Fibroblast of the aortic adventitia (primary cell): ENCODE results near the gene DTL. TPM values are rescaled to one million over a fixed set of nuclear protein-coding genes. Genes with fewer than 3 reads are reported as not detected.
"Not testable (repeated sequence)": the region's sequence is repeated elsewhere in the genome, so short reads cannot be mapped to it uniquely, and the experiment has no call there.

Experiments
- DNase-seq: peaks from one replicate; pipeline ENCODE4 v3.0.0-alpha.2; 2010; ENCODE audit warnings: low read depth
- H3K4me3 ChIP-seq: 2 replicates; pipeline ENCODE4 v1.5.1; 2011; ENCODE audit warnings: low read depth, mild to moderate bottlenecking, control low read depth, low read length, moderate library complexity
- total RNA-seq: library from RNA; depleted of rRNA; stranded (reverse); fragments of >200 nt; gene quantifications from 2 replicates; pipeline ENCODE4 v1.2.3, GENCODE V29; 2012; ENCODE audit warnings: low replicate concordance
- TF ChIP-seq, protein P1 (sequence below): IDR thresholded peaks from 2 replicates; pipeline ENCODE4 v1.5.1; 2011; ENCODE audit warnings: mild to moderate bottlenecking, low read length, control low read depth, inconsistent platforms; ENCODE audit not compliant: insufficient read depth

Gene DTL
- total RNA-seq, 1 donor = 47.7 TPM

DNA sequence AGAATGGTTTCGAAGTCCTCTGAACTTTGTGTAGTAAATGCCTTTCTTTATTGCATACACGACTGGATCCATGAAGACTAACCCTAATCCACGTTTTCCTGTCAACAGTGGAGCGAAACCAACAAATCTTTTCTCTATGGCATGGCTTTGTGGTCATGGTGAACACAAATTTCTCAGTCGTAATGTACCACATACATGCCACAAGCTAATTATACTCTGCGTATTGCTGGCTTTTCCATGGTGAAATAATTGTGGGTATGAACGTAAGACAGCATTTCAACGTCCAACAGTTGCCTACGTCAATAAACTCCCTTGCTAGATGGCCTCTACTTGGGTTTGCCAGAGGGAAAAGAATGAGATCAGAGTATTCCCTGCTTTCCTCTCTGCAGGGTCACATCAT, 27.7 kb upstream of the DTL start:
- no peak overlapping the region for H3K4me3 ChIP-seq
- TF ChIP-seq, protein P1, sequence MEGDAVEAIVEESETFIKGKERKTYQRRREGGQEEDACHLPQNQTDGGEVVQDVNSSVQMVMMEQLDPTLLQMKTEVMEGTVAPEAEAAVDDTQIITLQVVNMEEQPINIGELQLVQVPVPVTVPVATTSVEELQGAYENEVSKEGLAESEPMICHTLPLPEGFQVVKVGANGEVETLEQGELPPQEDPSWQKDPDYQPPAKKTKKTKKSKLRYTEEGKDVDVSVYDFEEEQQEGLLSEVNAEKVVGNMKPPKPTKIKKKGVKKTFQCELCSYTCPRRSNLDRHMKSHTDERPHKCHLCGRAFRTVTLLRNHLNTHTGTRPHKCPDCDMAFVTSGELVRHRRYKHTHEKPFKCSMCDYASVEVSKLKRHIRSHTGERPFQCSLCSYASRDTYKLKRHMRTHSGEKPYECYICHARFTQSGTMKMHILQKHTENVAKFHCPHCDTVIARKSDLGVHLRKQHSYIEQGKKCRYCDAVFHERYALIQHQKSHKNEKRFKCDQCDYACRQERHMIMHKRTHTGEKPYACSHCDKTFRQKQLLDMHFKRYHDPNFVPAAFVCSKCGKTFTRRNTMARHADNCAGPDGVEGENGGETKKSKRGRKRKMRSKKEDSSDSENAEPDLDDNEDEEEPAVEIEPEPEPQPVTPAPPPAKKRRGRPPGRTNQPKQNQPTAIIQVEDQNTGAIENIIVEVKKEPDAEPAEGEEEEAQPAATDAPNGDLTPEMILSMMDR = no peak
- DNase-seq = no peak

DNA sequence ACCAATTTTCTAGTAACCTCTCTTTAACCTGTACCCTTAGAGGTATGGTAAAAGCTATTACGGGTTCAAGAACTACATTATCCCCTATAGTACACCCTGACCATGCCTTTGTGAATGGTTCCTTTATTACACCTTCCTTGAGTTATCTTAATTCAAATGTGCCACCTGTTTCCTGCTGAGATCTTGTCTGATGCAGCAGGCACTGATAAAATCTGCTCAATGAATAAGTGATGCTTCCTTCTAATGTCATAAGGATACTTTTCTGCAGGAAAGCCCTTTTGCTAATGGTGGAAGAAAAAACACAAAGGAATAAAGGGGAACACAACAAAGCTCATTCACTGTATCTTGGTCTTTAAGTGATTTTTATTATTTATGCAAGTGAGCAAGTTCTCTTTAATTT, 26.0 kb upstream of the DTL start:
- DNase-seq = no peak
- TF ChIP-seq, protein P1 = no peak
- no peak overlapping the region for H3K4me3 ChIP-seq

DNA sequence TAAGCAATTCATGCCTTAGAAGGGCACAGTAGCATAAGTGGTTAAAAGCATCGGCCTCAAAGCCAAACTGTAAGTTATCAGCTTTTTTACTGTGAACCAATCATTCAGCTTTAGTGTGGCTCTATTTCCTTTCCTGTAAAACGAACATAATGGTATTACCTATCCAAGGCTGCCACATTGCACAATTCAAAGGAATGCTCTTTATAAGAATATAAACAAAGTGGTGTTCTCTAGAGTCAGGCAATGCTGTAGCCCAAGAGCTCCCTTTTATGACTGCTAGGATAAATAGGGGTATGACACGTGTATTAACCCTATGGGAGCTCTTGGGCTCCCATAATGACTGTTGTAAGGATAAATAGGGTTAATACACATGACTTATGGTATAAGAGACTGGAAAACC, 25.5 kb upstream of the DTL start:
- no peak for DNase-seq
- H3K4me3 ChIP-seq = no peak overlapping the region
- TF ChIP-seq, protein P1 = no peak

DNA sequence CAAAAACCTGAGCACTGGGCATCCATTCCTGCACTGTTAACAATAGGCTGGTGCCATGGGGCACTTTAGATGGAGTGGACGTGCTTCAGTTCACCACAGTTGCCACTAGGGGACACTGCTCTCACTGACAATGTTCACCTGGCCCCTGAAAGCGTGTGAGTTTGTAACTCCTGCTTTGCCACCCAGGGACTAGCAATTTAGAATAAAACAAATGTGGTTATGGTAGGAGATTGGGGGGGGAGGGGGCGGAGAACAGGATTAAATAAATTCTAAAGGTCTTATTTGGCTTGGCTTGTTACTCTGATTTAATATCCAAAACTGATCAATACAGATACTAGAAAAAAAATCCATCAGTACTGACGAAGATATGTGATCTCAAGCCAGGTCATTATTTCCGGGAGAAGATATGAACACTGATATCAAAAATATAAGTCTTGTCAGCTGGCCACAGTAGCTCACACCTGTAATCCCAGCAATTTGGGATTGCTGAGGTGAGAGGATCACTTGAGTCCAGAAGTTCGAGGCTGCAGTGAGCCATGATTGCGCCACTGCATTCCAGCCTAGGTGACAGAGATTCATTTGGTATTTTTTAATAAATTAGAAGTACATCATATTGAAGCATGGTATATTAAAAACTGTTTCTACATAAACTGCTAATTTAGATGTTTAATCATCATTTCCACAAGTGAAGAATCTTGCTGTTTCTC, 23.4 kb upstream of the DTL start:
- DNase-seq = peak; percentile 79
- TF ChIP-seq, protein P1 = peak; percentile 99
- H3K4me3 ChIP-seq = no peak overlapping the region

DNA sequence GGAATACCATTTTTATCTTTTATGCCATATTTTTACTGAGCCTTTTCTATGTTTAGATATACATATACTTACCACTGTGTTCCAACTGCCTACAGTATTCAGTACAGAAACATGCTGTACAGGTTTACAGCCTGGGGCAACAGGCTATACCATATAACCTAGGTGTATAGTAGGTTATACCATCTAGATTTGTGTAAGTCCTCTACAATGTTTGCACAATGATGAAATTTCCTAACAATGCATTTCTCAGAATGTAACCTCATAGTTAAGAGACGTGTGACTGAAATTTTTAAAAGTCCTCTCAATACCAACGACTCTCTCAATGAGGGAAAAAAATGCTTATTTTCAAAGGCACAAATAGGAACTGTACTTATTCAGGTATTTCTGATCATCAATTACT, 21.9 kb upstream of the DTL start:
- TF ChIP-seq, protein P1 = no peak
- no peak for DNase-seq
- H3K4me3 ChIP-seq = no peak overlapping the region

DNA sequence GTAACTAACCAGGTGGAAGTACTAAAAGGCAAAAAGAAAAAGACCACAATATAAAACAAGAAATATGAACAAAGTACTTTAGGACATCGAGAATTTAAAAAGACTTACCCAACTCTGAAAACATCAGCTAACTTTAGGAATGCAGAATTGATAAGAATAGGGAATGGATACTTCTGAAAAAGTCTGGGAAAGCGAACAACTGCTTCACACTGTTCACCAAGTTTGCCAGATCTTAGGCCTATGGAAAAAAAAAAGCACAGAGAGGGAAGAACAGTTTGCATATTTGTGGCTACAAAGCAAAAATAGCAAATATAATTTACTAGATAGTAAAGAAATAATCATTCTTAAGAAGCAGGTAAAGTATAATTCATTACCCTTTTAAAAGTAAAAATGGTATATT, 14.6 kb upstream of the DTL start:
- TF ChIP-seq, protein P1 = no peak
- H3K4me3 ChIP-seq = no peak overlapping the region
- peak; percentile 21 for DNase-seq

DNA sequence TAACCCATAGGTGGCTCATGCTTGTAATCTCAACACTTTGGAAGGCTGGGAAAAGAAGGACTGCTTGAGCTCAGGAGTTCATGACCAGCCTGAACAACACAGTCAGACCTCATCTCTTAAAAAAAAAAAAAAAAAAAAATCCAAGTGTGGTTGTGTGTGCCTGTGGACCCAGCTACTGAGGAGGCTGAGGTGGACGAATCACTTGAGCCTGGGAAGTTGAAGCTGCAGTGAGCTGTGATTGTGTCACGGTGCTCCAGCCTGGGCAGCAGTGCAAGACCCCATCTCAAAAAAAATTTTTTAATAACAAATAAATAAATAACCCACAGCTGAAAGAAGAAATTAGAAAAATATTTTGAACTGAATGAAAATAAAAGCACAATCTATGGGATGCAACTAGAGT, 14.0 kb upstream of the DTL start:
- TF ChIP-seq, protein P1 = no peak
- H3K4me3 ChIP-seq = no peak overlapping the region
- no peak for DNase-seq

DNA sequence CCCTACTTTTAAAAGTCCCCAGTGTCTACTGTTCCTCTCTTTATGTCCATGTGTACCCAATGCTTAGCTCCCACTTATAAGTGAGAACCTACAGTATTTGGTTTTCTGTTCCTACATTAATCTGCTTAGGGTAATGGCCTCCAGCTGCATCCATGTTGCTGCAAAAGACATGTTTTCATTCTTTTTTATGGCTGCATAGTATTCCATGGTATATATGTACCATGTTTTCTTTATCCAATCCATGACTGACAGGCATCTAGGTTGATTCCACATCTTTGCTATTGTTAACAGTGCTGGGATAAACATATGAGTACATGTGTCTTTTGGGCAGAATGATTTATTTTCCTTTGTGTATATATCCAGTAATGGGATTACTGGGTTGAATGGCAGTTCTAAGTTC, 12.6 kb upstream of the DTL start:
- not testable (repeated sequence) for H3K4me3 ChIP-seq, DNase-seq
